Thyroid gland (tissue), 4 donors: Measurements from ENCODE around the gene CREG2. TPM values are rescaled to one million over a fixed set of nuclear protein-coding genes. Genes with fewer than 3 reads are reported as not detected.

Experiments used
- DNase-seq, 2 donors: peaks; one replicate each; pipeline ENCODE4 v3.0.0-alpha.2; 2019
- H3K27ac ChIP-seq, 3 donors: fragments of 200-600 bp; sonication (generic); 1 replicate in 2 of 3; 2 replicates in 1 of 3; pipeline ENCODE4 v1.5.1; 2016 to 2019; ENCODE audit warnings: mild to moderate bottlenecking in 1 of 3, moderate library complexity in 1 of 3
- H3K27me3 ChIP-seq: fragments of 200-600 bp; sonication (generic); one replicate; pipeline ENCODE4 v1.5.1; 2019
- H3K36me3 ChIP-seq, 2 donors: fragments of 200-600 bp; sonication (generic); one replicate each; pipeline ENCODE4 v1.5.1; 2016 to 2019
- H3K4me1 ChIP-seq, 2 donors: fragments of 200-600 bp; sonication (generic); one replicate each; pipeline ENCODE4 v1.5.1; 2017 to 2019
- H3K4me3 ChIP-seq, 3 donors: fragments of 200-600 bp; sonication (generic); replicated peaks in 1 of 3; 1 replicate in 2 of 3; 2 replicates in 1 of 3; pipeline ENCODE4 v1.5.1; 2016; ENCODE audit warnings: mild to moderate bottlenecking in 1 of 3
- H3K9me3 ChIP-seq: fragments of 200-600 bp; sonication (generic); one replicate; pipeline ENCODE4 v1.5.1; 2017
- CTCF ChIP-seq, 6 experiments: fragments of 200-600 bp in 3 of 6; fragments of 450-650 bp in 3 of 6; sonication (generic) in 3 of 6; IDR thresholded peaks; one replicate each; pipeline ENCODE4 v1.5.1; 2016 to 2019; ENCODE audit warnings: antibody characterized with exemption in 6 of 6, mild to moderate bottlenecking in 2 of 6, inconsistent platforms in 1 of 6, moderate library complexity in 1 of 6
- POLR2A ChIP-seq, 2 donors: fragments of 450-650 bp; IDR thresholded peaks; one replicate each; pipeline ENCODE4 v1.6.1; 2017; ENCODE audit warnings: antibody characterized with exemption in 2 of 2, mild to moderate bottlenecking in 2 of 2, moderate library complexity in 1 of 2
- WGBS, 2 donors: methylation state at CpG; one replicate each; pipeline ENCODE4 v1.1.5; 2017; 5-methylcytosine and 5-hydroxymethylcytosine counted together
- intact Hi-C: fragments of 100-400 bp; cut with DNase I; formaldehyde crosslinking; loops from one replicate; pipeline ENCODE4 v1.15.1; 2023
- total RNA-seq, 4 donors: library from RNA; depleted of rRNA; stranded (reverse); fragments of >200 nt; gene quantifications; one replicate each; pipeline ENCODE4 v1.2.3, GENCODE V29; 2016

CREG2 gene
- total RNA-seq, 4 donors from 2014 or later: not detected

GRCh38 chr2:101399021-101399799 is 11.9 kb upstream of the CREG2 start:
- no peak for DNase-seq
- Histone ChIP-seq H3K9me3 (no peaks in the 10 kb centered on the region), H3K27ac (no peak overlapping the region), H3K27me3 (no peaks in the 10 kb centered on the region), H3K4me3 (no peak overlapping the region), H3K4me1 (peaks cover 0 to 4% of the 10 kb centered on the region in 2 donors), H3K36me3 (no peaks in the 10 kb centered on the region)
- TF ChIP-seq CTCF (IDR thresholded peaks at IDR 0.05): no peak
- no peak for TF ChIP-seq POLR2A (IDR thresholded peaks at IDR 0.05)
- intact Hi-C loops: no loop called here
- 90 to 91% methylated on average over 11 of the region's 11 CpGs for WGBS, 2 donors

- 76 to 86% methylated on average over 10 of the region's 10 CpGs for WGBS, 2 donors
- H3K36me3 ChIP-seq: no peaks in the 10 kb centered on the region
- TF ChIP-seq POLR2A (IDR thresholded peaks at IDR 0.05) (no peak), CTCF (IDR thresholded peaks at IDR 0.05) (no peak)
- no peaks in the 10 kb centered on the region for H3K27me3 ChIP-seq
- intact Hi-C loops: no loop called here
- no peak overlapping the region for H3K4me3 ChIP-seq
- peaks cover 0 to 4% of the 10 kb centered on the region in 2 donors for H3K4me1 ChIP-seq
- no peaks in the 10 kb centered on the region for H3K9me3 ChIP-seq
- H3K27ac ChIP-seq: no peak overlapping the region
- DNase-seq: no peak
These were observed 11.0 kb upstream of the CREG2 start for GRCh38 chr2:101398116-101398821.

- Histone ChIP-seq H3K4me3 (no peak overlapping the region), H3K36me3 (no peaks in the 10 kb centered on the region), H3K4me1 (peaks cover 0 to 4% of the 10 kb centered on the region in 2 donors), H3K27me3 (no peaks in the 10 kb centered on the region), H3K27ac (no peak overlapping the region), H3K9me3 (no peaks in the 10 kb centered on the region)
- 76 to 92% methylated on average over 2 of the region's 2 CpGs for WGBS, 2 donors
- TF ChIP-seq POLR2A (IDR thresholded peaks at IDR 0.05) (no peak), CTCF (IDR thresholded peaks at IDR 0.05) (no peak)
- DNase-seq: no peak
- intact Hi-C loops: no loop called here
These were observed 9.0 kb upstream of the CREG2 start for GRCh38 chr2:101396316-101396717.

GRCh38 chr2:101395545-101396315 is 8.4 kb upstream of the CREG2 start:
- DNase-seq: no peak
- 91 to 92% methylated on average over 6 of the region's 6 CpGs for WGBS, 2 donors

More at GRCh38 chr2:101395545-101396315, 8.4 kb upstream of the CREG2 start:
- no peaks in the 10 kb centered on the region for H3K36me3 ChIP-seq
- no peaks in the 10 kb centered on the region for H3K9me3 ChIP-seq
- no peak overlapping the region for H3K4me3 ChIP-seq
- TF ChIP-seq POLR2A (IDR thresholded peaks at IDR 0.05): no peak
- no peak for TF ChIP-seq CTCF (IDR thresholded peaks at IDR 0.05)
- H3K27ac ChIP-seq: no peak overlapping the region
- intact Hi-C loops: no loop called here
- peaks cover 0 to 4% of the 10 kb centered on the region in 2 donors for H3K4me1 ChIP-seq
- H3K27me3 ChIP-seq: no peaks in the 10 kb centered on the region
